Mammary epithelial cell (primary cell): ENCODE measurements around the gene COL2A1.

Experiments used
- EZH2 ChIP-seq: IDR thresholded peaks from 2 replicates; pipeline ENCODE4 v1.6.1; 2012; ENCODE audit warnings: low read length, inconsistent platforms, borderline replicate concordance
- TF ChIP-seq, protein P1 (sequence below), 2 donors: IDR thresholded peaks in 1 of 2; conservative IDR thresholded peaks in 1 of 2; 2 replicates each; pipeline ENCODE4 v1.5.1; 2011 to 2012; ENCODE audit warnings: inconsistent platforms in 2 of 2, low read length in 2 of 2, mild to moderate bottlenecking in 2 of 2, control low read depth in 1 of 2, low read depth in 1 of 2; ENCODE audit not compliant: insufficient read depth in 1 of 2; ENCODE audit errors: extremely low read depth in 1 of 2

DNA sequence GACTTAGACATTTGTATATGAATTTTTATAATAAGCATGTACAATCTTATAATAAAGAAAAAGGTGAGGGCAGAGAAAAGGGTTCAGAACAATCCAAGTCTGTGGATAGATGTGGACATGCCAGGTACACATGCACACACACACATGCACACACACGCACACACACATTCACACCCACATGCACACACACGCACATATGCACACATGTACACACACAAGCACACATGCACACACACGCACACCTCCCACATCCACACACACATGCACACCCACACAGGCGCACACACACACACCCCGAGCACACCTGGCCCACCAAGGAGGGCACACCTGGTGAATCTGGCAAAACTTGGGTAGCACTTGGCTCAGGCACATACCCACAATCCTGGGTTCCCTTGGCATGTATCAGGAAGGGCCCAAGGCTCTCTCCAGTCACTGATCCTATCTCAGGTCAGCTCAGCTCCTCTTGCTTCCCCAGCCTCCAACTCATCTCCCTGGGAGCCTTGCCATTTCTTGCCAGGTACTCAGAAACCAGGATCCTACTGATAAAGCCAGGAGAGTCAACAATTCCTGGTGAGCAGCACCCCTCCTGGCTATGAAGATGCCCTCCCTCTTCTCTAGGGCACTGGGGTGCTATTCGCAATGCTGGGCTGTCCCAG lies 59.5 kb downstream of the COL2A1 start:
- TF ChIP-seq, protein P1, sequence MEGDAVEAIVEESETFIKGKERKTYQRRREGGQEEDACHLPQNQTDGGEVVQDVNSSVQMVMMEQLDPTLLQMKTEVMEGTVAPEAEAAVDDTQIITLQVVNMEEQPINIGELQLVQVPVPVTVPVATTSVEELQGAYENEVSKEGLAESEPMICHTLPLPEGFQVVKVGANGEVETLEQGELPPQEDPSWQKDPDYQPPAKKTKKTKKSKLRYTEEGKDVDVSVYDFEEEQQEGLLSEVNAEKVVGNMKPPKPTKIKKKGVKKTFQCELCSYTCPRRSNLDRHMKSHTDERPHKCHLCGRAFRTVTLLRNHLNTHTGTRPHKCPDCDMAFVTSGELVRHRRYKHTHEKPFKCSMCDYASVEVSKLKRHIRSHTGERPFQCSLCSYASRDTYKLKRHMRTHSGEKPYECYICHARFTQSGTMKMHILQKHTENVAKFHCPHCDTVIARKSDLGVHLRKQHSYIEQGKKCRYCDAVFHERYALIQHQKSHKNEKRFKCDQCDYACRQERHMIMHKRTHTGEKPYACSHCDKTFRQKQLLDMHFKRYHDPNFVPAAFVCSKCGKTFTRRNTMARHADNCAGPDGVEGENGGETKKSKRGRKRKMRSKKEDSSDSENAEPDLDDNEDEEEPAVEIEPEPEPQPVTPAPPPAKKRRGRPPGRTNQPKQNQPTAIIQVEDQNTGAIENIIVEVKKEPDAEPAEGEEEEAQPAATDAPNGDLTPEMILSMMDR (conservative IDR thresholded peaks at IDR 0.05 in 1 of 2, IDR thresholded peaks at IDR 0.05 in 1 of 2; ENCODE audit: extremely low read depth in 1 of 2, insufficient read depth in 1 of 2, low read depth in 1 of 2, low read length in 2 of 2): no peak
- no peak for TF ChIP-seq EZH2
